Measurements from ENCODE around the gene RAB44.

Gene RAB44

GRCh38 chr6:36735110-36736071 is 37.8 kb downstream of the RAB44 start:
- DNase-seq: peak in 1 of 2 experiments; percentile 15

GRCh38 chr6:36737043-36737785 is 39.6 kb downstream of the RAB44 start:
- no peak for DNase-seq

GRCh38 chr6:36738108-36738507 is 40.5 kb downstream of the RAB44 start:
- no peak for DNase-seq

GRCh38 chr6:36739947-36740817 is 42.6 kb downstream of the RAB44 start:
- DNase-seq: no peak

- DNase-seq: no peak
These were observed 43.2 kb downstream of the RAB44 start for GRCh38 chr6:36740818-36741179.

- no peak for DNase-seq
These were observed 44.5 kb downstream of the RAB44 start for GRCh38 chr6:36742146-36742545.

- no peak for DNase-seq
These were observed 45.4 kb downstream of the RAB44 start for GRCh38 chr6:36743032-36743431.

- no peak for DNase-seq
These were observed 46.1 kb downstream of the RAB44 start for GRCh38 chr6:36743538-36744303.

- no peak for DNase-seq
These were observed 46.7 kb downstream of the RAB44 start for GRCh38 chr6:36744304-36744673.

GRCh38 chr6:36745283-36745682 is 47.7 kb downstream of the RAB44 start:
- no peak for DNase-seq

GRCh38 chr6:36745836-36746235 is 48.2 kb downstream of the RAB44 start:
- DNase-seq: no peak

- DNase-seq: no peak
These were observed 48.6 kb downstream of the RAB44 start for GRCh38 chr6:36746251-36746650.

GRCh38 chr6:36749829-36750489 is 52.3 kb downstream of the RAB44 start:
- no peak for DNase-seq

- DNase-seq: no peak
These were observed 53.5 kb downstream of the RAB44 start for GRCh38 chr6:36751091-36751490.

- DNase-seq: no peak
These were observed 54.2 kb downstream of the RAB44 start for GRCh38 chr6:36751833-36752186.

- no peak for DNase-seq
These were observed 54.7 kb downstream of the RAB44 start for GRCh38 chr6:36752187-36752885.

GRCh38 chr6:36752886-36753506 is 55.4 kb downstream of the RAB44 start:
- DNase-seq: no peak

- DNase-seq: no peak
These were observed 56.2 kb downstream of the RAB44 start for GRCh38 chr6:36753671-36754405.

GRCh38 chr6:36754582-36755434 is 57.2 kb downstream of the RAB44 start:
- DNase-seq: no peak

Data from cerebellar nuclear complex (tissue), 1 donor.